ENCODE measurements around the gene MPO. TPM values are rescaled to one million over a fixed set of nuclear protein-coding genes. Genes with fewer than 3 reads are reported as not detected.

MPO gene
- total RNA-seq, 4 donors from 2014 or later: 0.24 to 0.45 TPM; not detected in 2

- Histone ChIP-seq H3K27me3 (no peaks in the 10 kb centered on the region), H3K4me3 (replicated peaks in 1 of 3) (no peak overlapping the region), H3K9me3 (no peaks in the 10 kb centered on the region), H3K27ac (no peak overlapping the region), H3K4me1 (peaks cover 4 to 7% of the 10 kb centered on the region in 2 donors), H3K36me3 (no peaks in the 10 kb centered on the region)
- WGBS, 2 donors: 75 to 84% methylated on average over 10 of the region's 10 CpGs
- no peak for TF ChIP-seq POLR2A (IDR thresholded peaks at IDR 0.05)
- DNase-seq: no peak
- intact Hi-C loops (cut with DNase I): no loop called here
These were observed 33.0 kb downstream of the MPO start for GRCh38 chr17:58247511-58248363.

- no peaks in the 10 kb centered on the region for H3K9me3 ChIP-seq
- no peak overlapping the region for H3K27ac ChIP-seq
- H3K36me3 ChIP-seq: no peaks in the 10 kb centered on the region
- peaks cover 4 to 11% of the 10 kb centered on the region in 2 donors for H3K4me1 ChIP-seq
- 86 to 100% methylated on average over 1 of the region's 1 CpG for WGBS, 2 donors
- H3K4me3 ChIP-seq (replicated peaks in 1 of 3): no peak overlapping the region
- TF ChIP-seq CTCF (IDR thresholded peaks at IDR 0.05): no peak
- no peak for TF ChIP-seq POLR2A (IDR thresholded peaks at IDR 0.05)
- no peak for DNase-seq
- intact Hi-C loops (cut with DNase I): no loop called here
- H3K27me3 ChIP-seq: no peaks in the 10 kb centered on the region
These were observed 34.0 kb downstream of the MPO start for GRCh38 chr17:58246781-58247180.

GRCh38 chr17:58246104-58246740, 34.5 kb downstream of the MPO start:
- Histone ChIP-seq H3K4me1 (peaks cover 4 to 12% of the 10 kb centered on the region in 2 donors), H3K4me3 (replicated peaks in 1 of 3) (no peak overlapping the region), H3K27ac (no peak overlapping the region), H3K9me3 (no peaks in the 10 kb centered on the region), H3K27me3 (no peaks in the 10 kb centered on the region), H3K36me3 (no peaks in the 10 kb centered on the region)
- intact Hi-C loops (cut with DNase I): no loop called here
- DNase-seq: no peak
- WGBS, 2 donors: 80 to 92% methylated on average over 10 to 13 of the region's 13 CpGs
- TF ChIP-seq CTCF (IDR thresholded peaks at IDR 0.05) (no peak), POLR2A (IDR thresholded peaks at IDR 0.05) (no peak)

- H3K9me3 ChIP-seq: no peaks in the 10 kb centered on the region
- peaks cover 4 to 12% of the 10 kb centered on the region in 2 donors for H3K4me1 ChIP-seq
- H3K36me3 ChIP-seq: no peaks in the 10 kb centered on the region
- TF ChIP-seq CTCF (IDR thresholded peaks at IDR 0.05) (no peak), POLR2A (IDR thresholded peaks at IDR 0.05) (no peak)
- H3K27me3 ChIP-seq: no peaks in the 10 kb centered on the region
- WGBS, 2 donors: 56 to 60% methylated on average over 10 of the region's 10 CpGs
- peak in 1 of 2 donors; percentile 16 for DNase-seq
- no peak overlapping the region for H3K4me3 ChIP-seq (replicated peaks in 1 of 3)
- H3K27ac ChIP-seq: no peak overlapping the region
- intact Hi-C loops (cut with DNase I): no loop called here
These were observed 35.2 kb downstream of the MPO start for GRCh38 chr17:58245428-58246103.

GRCh38 chr17:58244963-58245362, 35.8 kb downstream of the MPO start:
- intact Hi-C loops (cut with DNase I): no loop called here
- WGBS, 2 donors: 68 to 78% methylated on average over 6 of the region's 6 CpGs
- no peak overlapping the region for H3K4me3 ChIP-seq (replicated peaks in 1 of 3)
- no peak for DNase-seq
- no peaks in the 10 kb centered on the region for H3K36me3 ChIP-seq
- peaks cover 4 to 12% of the 10 kb centered on the region in 2 donors for H3K4me1 ChIP-seq
- no peaks in the 10 kb centered on the region for H3K27me3 ChIP-seq
- no peak for TF ChIP-seq POLR2A (IDR thresholded peaks at IDR 0.05)
- no peak for TF ChIP-seq CTCF (IDR thresholded peaks at IDR 0.05)
- H3K9me3 ChIP-seq: no peaks in the 10 kb centered on the region
- H3K27ac ChIP-seq: no peak overlapping the region

Measured in thyroid gland (tissue), 4 donors.